ENCODE data around the gene CHMP5. TPM values are rescaled to one million over a fixed set of nuclear protein-coding genes. Genes with fewer than 3 reads are reported as not detected.

CHMP5 gene
- polyA plus RNA-seq, 1 of the 3 experiments (the other 2 are of a cell fraction), result 88.3 TPM

- TF ChIP-seq IRF3 (IDR thresholded peaks at IDR 0.05; ENCODE audit: low read depth, low read length), result no peak
- no peak for TF ChIP-seq SMC3 (IDR thresholded peaks at IDR 0.05; ENCODE audit: low read depth, low read length)
- TF ChIP-seq ELF1 (IDR thresholded peaks at IDR 0.05), result no peak
- TF ChIP-seq NFIC (IDR thresholded peaks at IDR 0.05; ENCODE audit: borderline replicate concordance), result no peak
- no peak for TF ChIP-seq PBX3 (IDR thresholded peaks at IDR 0.05)
- no peak for TF ChIP-seq CHD2 (IDR thresholded peaks at IDR 0.05; ENCODE audit: low read length, partially characterized antibody)
These were observed 39.5 kb downstream of the CHMP5 start (continued) for GRCh38 chr9:33304362-33304761.

- no peaks in the 10 kb centered on the region for H3K9me2 ChIP-seq
- DNase-seq, result no peak
- no peak for TF ChIP-seq GABPA (IDR thresholded peaks at IDR 0.05; ENCODE audit: low read depth)
- TF ChIP-seq JUND (IDR thresholded peaks at IDR 0.05), result no peak
- TF ChIP-seq USF1 (IDR thresholded peaks at IDR 0.05; ENCODE audit: borderline replicate concordance, low read depth), result no peak
- no peak for TF ChIP-seq CTCF (IDR thresholded peaks at IDR 0.05)
- TF ChIP-seq POLR2AphosphoS5 (IDR thresholded peaks at IDR 0.05; ENCODE audit: low read depth, low read length), result no peak
- no peak for TF ChIP-seq NFIC (IDR thresholded peaks at IDR 0.05; ENCODE audit: borderline replicate concordance)
- TF ChIP-seq FOXM1 (IDR thresholded peaks at IDR 0.05; ENCODE audit: low read depth), result no peak
- no peak for TF ChIP-seq FOXJ3 (CRISPR knock-in tag; IDR thresholded peaks at IDR 0.05)
- H3K27ac ChIP-seq (ENCODE audit: low read depth in 2 of 2, low read length in 1 of 2), result no peak overlapping the region
- no peaks in the 10 kb centered on the region for H3K27me3 ChIP-seq (ENCODE audit: insufficient read depth)
- H2AFZ ChIP-seq (ENCODE audit: low read depth), result no peak overlapping the region
- no peaks in the 10 kb centered on the region for H3F3A ChIP-seq (replicated peaks; ENCODE audit: insufficient read depth)
- no peaks in the 10 kb centered on the region for H3K9me3 ChIP-seq
- ChIA-PET POLR2A (no interaction called here), CTCF (interaction anchor here (0.7 kb wide), 1 partner anchor 170 kb away, joined by 3 read pairs; no protein-coding TSS in a partner anchor)
- no peaks in the 10 kb centered on the region for H4K20me1 ChIP-seq (ENCODE audit: insufficient read depth)
- no peak overlapping the region for H3K4me2 ChIP-seq
- 96% methylated on average over 3 of the region's 3 CpGs for WGBS (ENCODE audit: low lambda C conversion rate)
- peaks cover 24% of the 10 kb centered on the region for H3K79me2 ChIP-seq (ENCODE audit: insufficient read depth)
- H3K4me1 ChIP-seq (ENCODE audit: control insufficient read depth in 1 of 2, insufficient read depth in 2 of 2, low read depth in 1 of 2, low read length in 1 of 2), result no peaks in the 10 kb centered on the region
- no peak overlapping the region for H3K4me3 ChIP-seq (ENCODE audit: low read depth in 2 of 2, low read length in 1 of 2)
- H3K9ac ChIP-seq, result no peak overlapping the region
- peaks cover 81 to 93% of the 10 kb centered on the region in 2 experiments for H3K36me3 ChIP-seq (replicated peaks in 1 of 2; ENCODE audit: control insufficient read depth in 1 of 2, insufficient read depth in 2 of 2, low read length in 1 of 2)
These were observed 41.2 kb downstream of the CHMP5 start for GRCh38 chr9:33306037-33306436.

Data from SK-N-SH (cell line).